ENCODE measurements around the gene TRIM38.

DNA sequence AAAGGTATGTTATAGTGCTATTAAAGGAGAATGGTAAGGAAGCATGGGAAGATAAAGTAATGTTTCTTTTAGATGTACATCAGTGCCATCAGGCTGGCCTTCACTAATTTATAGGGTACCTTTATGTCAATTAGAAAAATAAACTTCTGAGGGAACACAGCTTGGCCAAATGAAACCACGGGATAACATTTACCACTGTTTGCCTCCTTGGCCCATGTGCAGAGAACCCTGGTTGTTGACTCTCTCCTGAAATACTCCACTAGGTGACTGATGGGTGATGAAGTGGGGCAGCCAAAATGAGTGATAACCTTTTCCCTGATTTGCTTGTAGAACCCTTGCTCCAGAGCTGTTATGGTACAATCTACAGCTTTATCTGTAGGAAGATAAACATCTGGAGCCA is 9.5 kb downstream of the TRIM38 start:
- TF ChIP-seq, protein P1, sequence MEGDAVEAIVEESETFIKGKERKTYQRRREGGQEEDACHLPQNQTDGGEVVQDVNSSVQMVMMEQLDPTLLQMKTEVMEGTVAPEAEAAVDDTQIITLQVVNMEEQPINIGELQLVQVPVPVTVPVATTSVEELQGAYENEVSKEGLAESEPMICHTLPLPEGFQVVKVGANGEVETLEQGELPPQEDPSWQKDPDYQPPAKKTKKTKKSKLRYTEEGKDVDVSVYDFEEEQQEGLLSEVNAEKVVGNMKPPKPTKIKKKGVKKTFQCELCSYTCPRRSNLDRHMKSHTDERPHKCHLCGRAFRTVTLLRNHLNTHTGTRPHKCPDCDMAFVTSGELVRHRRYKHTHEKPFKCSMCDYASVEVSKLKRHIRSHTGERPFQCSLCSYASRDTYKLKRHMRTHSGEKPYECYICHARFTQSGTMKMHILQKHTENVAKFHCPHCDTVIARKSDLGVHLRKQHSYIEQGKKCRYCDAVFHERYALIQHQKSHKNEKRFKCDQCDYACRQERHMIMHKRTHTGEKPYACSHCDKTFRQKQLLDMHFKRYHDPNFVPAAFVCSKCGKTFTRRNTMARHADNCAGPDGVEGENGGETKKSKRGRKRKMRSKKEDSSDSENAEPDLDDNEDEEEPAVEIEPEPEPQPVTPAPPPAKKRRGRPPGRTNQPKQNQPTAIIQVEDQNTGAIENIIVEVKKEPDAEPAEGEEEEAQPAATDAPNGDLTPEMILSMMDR (IDR thresholded peaks at IDR 0.05): peak in 1 of 4 experiments; percentile 3
- TF ChIP-seq POLR2A (IDR thresholded peaks at IDR 0.05) (no peak), POLR2AphosphoS5 (IDR thresholded peaks at IDR 0.05) (peak; percentile 80)

Measured in prostate gland (tissue), 2 donors.